ENCODE data around the gene SUCO. TPM values are rescaled to one million over a fixed set of nuclear protein-coding genes. Genes with fewer than 3 reads are reported as not detected.
"Not testable (repeated sequence)": the region's sequence is repeated elsewhere in the genome, so short reads cannot be mapped to it uniquely, and the experiment has no call there.

The SUCO gene
- total and polyA plus RNA-seq, 2 experiments from 2014 or later: 18.0 to 49.8 TPM

GRCh38 chr1:172616636-172617035, 83.7 kb downstream of the SUCO start (continued):
- TF ChIP-seq ZNF462 (CRISPR knock-in tag; IDR thresholded peaks at IDR 0.05): no peak
- TF ChIP-seq JUNB (IDR thresholded peaks at IDR 0.05; ENCODE audit: unreplicated experiment): no peak
- TF ChIP-seq ETS1 (IDR thresholded peaks at IDR 0.05): no peak
- TF ChIP-seq CREB1 (CRISPR knock-in tag; IDR thresholded peaks at IDR 0.05; ENCODE audit: low read depth): no peak

GRCh38 chr1:172620603-172621002, 87.7 kb downstream of the SUCO start:
- H3K4me1 Mint-ChIP-seq; H3K27ac Mint-ChIP-seq; H3K36me3 ChIP-seq (ENCODE audit: insufficient read depth); H3K4me1 ChIP-seq (ENCODE audit: insufficient read depth); H3K79me2 ChIP-seq (replicated peaks; ENCODE audit: insufficient read depth); H3K4me3 ChIP-seq; H3K4me2 ChIP-seq; H3F3A ChIP-seq (replicated peaks; ENCODE audit: low read depth); H3K27ac ChIP-seq (ENCODE audit: low read depth); H3K27me3 Mint-ChIP-seq (ENCODE audit: insufficient read depth, low read depth, poor library complexity); H4K20me1 ChIP-seq (replicated peaks; ENCODE audit: insufficient read depth); H3K4me3 Mint-ChIP-seq; H3K27me3 ChIP-seq (ENCODE audit: insufficient read depth); DNase-seq (ENCODE audit: low spot score); ATAC-seq; H2AFZ ChIP-seq: not testable (repeated sequence)
- H3K36me3 Mint-ChIP-seq (ENCODE audit: low read depth): peaks cover 49% of the 10 kb centered on the region
- peaks cover 69% of the 10 kb centered on the region for H3K9me3 Mint-ChIP-seq
- 0 out of 2 replicates have a peak, but pooled peaks have one; percentile 16 for TF ChIP-seq ZNF331 (CRISPR knock-in tag; IDR thresholded peaks at IDR 0.05; ENCODE audit: low read depth)
- H3K9me2 ChIP-seq (ENCODE audit: insufficient read depth): peaks cover 11% of the 10 kb centered on the region; the same call in 1 of the 2 replicates
